ENCODE measurements around the gene GRIK4.

Gene GRIK4

GRCh38 chr11:120819003-120819402 is 307.5 kb downstream of the GRIK4 start:
- Histone ChIP-seq H3K4me1 (ENCODE audit: low read depth, poor library complexity, severe bottlenecking) (no peaks in the 10 kb centered on the region), H3K27me3 (ENCODE audit: insufficient read depth, low read depth) (no peaks in the 10 kb centered on the region), H4K20me1 (ENCODE audit: insufficient read depth) (no peaks in the 10 kb centered on the region), H3K9ac (no peak overlapping the region), H3K79me2 (ENCODE audit: insufficient read depth, low read depth) (no peaks in the 10 kb centered on the region), H2AFZ (ENCODE audit: low read depth) (no peak overlapping the region), H3K4me2 (no peak overlapping the region), H3K36me3 (ENCODE audit: insufficient read depth) (no peaks in the 10 kb centered on the region), H3K27ac (no peak overlapping the region), H3K4me3 (IDR thresholded peaks at IDR 0.05; ENCODE audit: insufficient read depth, low read depth, low read length) (no peak overlapping the region)
- TF ChIP-seq, protein P1, sequence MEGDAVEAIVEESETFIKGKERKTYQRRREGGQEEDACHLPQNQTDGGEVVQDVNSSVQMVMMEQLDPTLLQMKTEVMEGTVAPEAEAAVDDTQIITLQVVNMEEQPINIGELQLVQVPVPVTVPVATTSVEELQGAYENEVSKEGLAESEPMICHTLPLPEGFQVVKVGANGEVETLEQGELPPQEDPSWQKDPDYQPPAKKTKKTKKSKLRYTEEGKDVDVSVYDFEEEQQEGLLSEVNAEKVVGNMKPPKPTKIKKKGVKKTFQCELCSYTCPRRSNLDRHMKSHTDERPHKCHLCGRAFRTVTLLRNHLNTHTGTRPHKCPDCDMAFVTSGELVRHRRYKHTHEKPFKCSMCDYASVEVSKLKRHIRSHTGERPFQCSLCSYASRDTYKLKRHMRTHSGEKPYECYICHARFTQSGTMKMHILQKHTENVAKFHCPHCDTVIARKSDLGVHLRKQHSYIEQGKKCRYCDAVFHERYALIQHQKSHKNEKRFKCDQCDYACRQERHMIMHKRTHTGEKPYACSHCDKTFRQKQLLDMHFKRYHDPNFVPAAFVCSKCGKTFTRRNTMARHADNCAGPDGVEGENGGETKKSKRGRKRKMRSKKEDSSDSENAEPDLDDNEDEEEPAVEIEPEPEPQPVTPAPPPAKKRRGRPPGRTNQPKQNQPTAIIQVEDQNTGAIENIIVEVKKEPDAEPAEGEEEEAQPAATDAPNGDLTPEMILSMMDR (conservative IDR thresholded peaks at IDR 0.05; ENCODE audit: low read depth, low read length): no peak

GRCh38 chr11:120819437-120820365 is 308.2 kb downstream of the GRIK4 start:
- no peak overlapping the region for H3K4me2 ChIP-seq
- H3K27ac ChIP-seq: no peak overlapping the region
- TF ChIP-seq, protein P1 (conservative IDR thresholded peaks at IDR 0.05; ENCODE audit: low read depth, low read length): no peak
- H2AFZ ChIP-seq (ENCODE audit: low read depth): no peak overlapping the region
- no peak overlapping the region for H3K9ac ChIP-seq
- H3K4me1 ChIP-seq (ENCODE audit: low read depth, poor library complexity, severe bottlenecking): no peaks in the 10 kb centered on the region
- no peaks in the 10 kb centered on the region for H3K79me2 ChIP-seq (ENCODE audit: insufficient read depth, low read depth)
- H3K27me3 ChIP-seq (ENCODE audit: insufficient read depth, low read depth): no peaks in the 10 kb centered on the region
- H3K4me3 ChIP-seq (IDR thresholded peaks at IDR 0.05; ENCODE audit: insufficient read depth, low read depth, low read length): no peak overlapping the region
- no peaks in the 10 kb centered on the region for H3K36me3 ChIP-seq (ENCODE audit: insufficient read depth)
- H4K20me1 ChIP-seq (ENCODE audit: insufficient read depth): no peaks in the 10 kb centered on the region

- H3K27me3 ChIP-seq (ENCODE audit: insufficient read depth, low read depth): no peaks in the 10 kb centered on the region
- no peaks in the 10 kb centered on the region for H4K20me1 ChIP-seq (ENCODE audit: insufficient read depth)
- no peak overlapping the region for H2AFZ ChIP-seq (ENCODE audit: low read depth)
- H3K36me3 ChIP-seq (ENCODE audit: insufficient read depth): no peaks in the 10 kb centered on the region
- H3K27ac ChIP-seq: no peak overlapping the region
- H3K9ac ChIP-seq: no peak overlapping the region
- H3K79me2 ChIP-seq (ENCODE audit: insufficient read depth, low read depth): no peaks in the 10 kb centered on the region
- TF ChIP-seq, protein P1 (conservative IDR thresholded peaks at IDR 0.05; ENCODE audit: low read depth, low read length): no peak
- no peak overlapping the region for H3K4me3 ChIP-seq (IDR thresholded peaks at IDR 0.05; ENCODE audit: insufficient read depth, low read depth, low read length)
- no peak overlapping the region for H3K4me2 ChIP-seq
- H3K4me1 ChIP-seq (ENCODE audit: low read depth, poor library complexity, severe bottlenecking): no peaks in the 10 kb centered on the region
Measured at GRCh38 chr11:120823159-120823558, 311.6 kb downstream of the GRIK4 start.

DNA sequence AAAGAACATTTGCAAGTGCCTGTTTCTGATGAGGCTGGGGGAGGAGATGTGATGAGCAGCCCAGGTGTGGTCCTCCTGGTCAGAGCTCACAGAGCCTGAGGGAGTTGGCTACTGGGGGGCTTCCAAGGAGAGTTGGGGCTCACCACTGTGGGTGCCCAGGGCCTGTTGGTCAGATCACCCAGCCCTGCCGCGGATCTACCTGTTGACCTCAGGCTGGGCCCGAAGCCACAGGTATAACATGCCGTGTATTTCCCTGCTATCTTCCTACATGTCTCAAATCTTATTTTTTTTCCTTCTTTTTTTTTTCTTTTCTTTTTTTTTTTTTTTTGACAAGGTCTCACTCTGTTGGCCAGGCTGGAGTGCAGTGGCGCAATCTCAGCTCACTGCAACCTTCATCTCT is 312.7 kb downstream of the GRIK4 start:
- Histone ChIP-seq H3K27ac (no peak overlapping the region), H3K4me2 (no peak overlapping the region), H3K4me3 (IDR thresholded peaks at IDR 0.05; ENCODE audit: insufficient read depth, low read depth, low read length) (no peak overlapping the region), H3K27me3 (ENCODE audit: insufficient read depth, low read depth) (no peaks in the 10 kb centered on the region), H4K20me1 (ENCODE audit: insufficient read depth) (no peaks in the 10 kb centered on the region), H3K79me2 (ENCODE audit: insufficient read depth, low read depth) (no peaks in the 10 kb centered on the region), H3K36me3 (ENCODE audit: insufficient read depth) (no peaks in the 10 kb centered on the region), H3K9ac (no peak overlapping the region), H2AFZ (ENCODE audit: low read depth) (no peak overlapping the region), H3K4me1 (ENCODE audit: low read depth, poor library complexity, severe bottlenecking) (no peaks in the 10 kb centered on the region)
- TF ChIP-seq, protein P1 (conservative IDR thresholded peaks at IDR 0.05; ENCODE audit: low read depth, low read length): no peak
